Measurements from ENCODE around the gene PDXK. TPM values are rescaled to one million over a fixed set of nuclear protein-coding genes. Genes with fewer than 3 reads are reported as not detected.

PDXK gene
- total and polyA plus RNA-seq, 2 donors (not counting 3 experiments of a cell fraction or from before 2014, with no cell fraction given) = 44.2 to 59.1 TPM

DNA sequence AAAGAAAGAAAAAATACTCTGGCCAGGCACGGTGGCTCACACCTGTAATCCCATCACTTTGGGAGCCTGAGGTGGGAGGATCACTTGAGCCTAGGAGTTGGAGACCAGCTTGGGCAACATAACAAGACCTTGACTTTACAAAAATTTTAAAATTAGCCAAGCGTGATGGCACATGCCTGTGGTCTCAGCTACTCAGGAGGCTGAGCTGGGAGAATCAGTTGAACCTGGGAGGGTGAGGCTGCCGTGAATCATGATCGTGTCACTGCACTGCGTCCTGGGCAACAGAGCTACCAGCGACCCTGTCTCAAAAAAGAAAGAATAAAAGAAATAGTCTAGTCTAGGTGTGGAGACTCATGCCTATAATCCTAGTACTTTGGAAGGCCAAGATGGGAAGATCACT lies 37.3 kb upstream of the PDXK start:
- no peaks in the 10 kb centered on the region for H3K27me3 ChIP-seq (ENCODE audit: control insufficient read depth in 2 of 2, insufficient read depth in 2 of 2, low read length in 2 of 2)
- no peaks in the 10 kb centered on the region for H4K20me1 ChIP-seq (replicated peaks; ENCODE audit: control insufficient read depth, extremely low read depth, insufficient read depth, low read length)
- intact Hi-C loops (cut with micrococcal nuclease) = no loop called here
- no peak overlapping the region for H3K4me2 ChIP-seq (ENCODE audit: insufficient read depth, low read length)
- no peak overlapping the region for H2AFZ ChIP-seq (ENCODE audit: low read depth, low read length)
- no peak overlapping the region for H3K9ac ChIP-seq (replicated peaks; ENCODE audit: extremely low read depth, insufficient read depth, low read length)
- H3K36me3 ChIP-seq (ENCODE audit: control insufficient read depth in 2 of 2, extremely low read depth in 1 of 2, insufficient read depth in 2 of 2, low read length in 2 of 2) = peaks cover 17 to 20% of the 10 kb centered on the region in 2 experiments
- H3K9me1 ChIP-seq (replicated peaks; ENCODE audit: control insufficient read depth, extremely low read depth, insufficient read depth, low read length) = no peaks in the 10 kb centered on the region
- POLR2A ChIA-PET = no interaction called here
- FAIRE-seq (no peak), DNase-seq (ENCODE audit: low read depth, low spot score) (no peak)
- H3K4me3 ChIP-seq (replicated peaks in 1 of 3; ENCODE audit: insufficient read depth in 1 of 3, low read depth in 1 of 3, low read length in 3 of 3) = no peak overlapping the region
- BruUV-seq (replicated peaks) = no TSS peak
- dilution Hi-C loops (cut with MboI; ENCODE audit: extremely low pct_ligation_motif_present, low sequenced_read_pairs) = no loop called here
- H3K4me1 ChIP-seq (ENCODE audit: control insufficient read depth, extremely low read depth, insufficient read depth, low read length) = peaks cover 4% of the 10 kb centered on the region
- CTCF ChIA-PET = no interaction called here
- H3K9me3 ChIP-seq (replicated peaks; ENCODE audit: control insufficient read depth, insufficient read depth, low read length) = no peaks in the 10 kb centered on the region
- TF ChIP-seq, protein P1, sequence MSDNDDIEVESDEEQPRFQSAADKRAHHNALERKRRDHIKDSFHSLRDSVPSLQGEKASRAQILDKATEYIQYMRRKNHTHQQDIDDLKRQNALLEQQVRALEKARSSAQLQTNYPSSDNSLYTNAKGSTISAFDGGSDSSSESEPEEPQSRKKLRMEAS (IDR thresholded peaks at IDR 0.05; ENCODE audit: insufficient read depth, insufficient read length) = no peak
- no peak for TF ChIP-seq JUN (IDR thresholded peaks at IDR 0.05; ENCODE audit: borderline replicate concordance, insufficient read depth, insufficient read length, low read depth)
- no peak for TF ChIP-seq POLR2A (IDR thresholded peaks at IDR 0.05; ENCODE audit: low read depth, low read length)
- no peak for TF ChIP-seq POLR2AphosphoS5 (IDR thresholded peaks at IDR 0.05; ENCODE audit: insufficient read depth, low read depth, low read length)
- TF ChIP-seq FOS (IDR thresholded peaks at IDR 0.05; ENCODE audit: borderline replicate concordance, insufficient read depth, low read length) = no peak
- no peak for TF ChIP-seq MYC (IDR thresholded peaks at IDR 0.05; ENCODE audit: low read depth, low read length)
- TF ChIP-seq, protein P2, sequence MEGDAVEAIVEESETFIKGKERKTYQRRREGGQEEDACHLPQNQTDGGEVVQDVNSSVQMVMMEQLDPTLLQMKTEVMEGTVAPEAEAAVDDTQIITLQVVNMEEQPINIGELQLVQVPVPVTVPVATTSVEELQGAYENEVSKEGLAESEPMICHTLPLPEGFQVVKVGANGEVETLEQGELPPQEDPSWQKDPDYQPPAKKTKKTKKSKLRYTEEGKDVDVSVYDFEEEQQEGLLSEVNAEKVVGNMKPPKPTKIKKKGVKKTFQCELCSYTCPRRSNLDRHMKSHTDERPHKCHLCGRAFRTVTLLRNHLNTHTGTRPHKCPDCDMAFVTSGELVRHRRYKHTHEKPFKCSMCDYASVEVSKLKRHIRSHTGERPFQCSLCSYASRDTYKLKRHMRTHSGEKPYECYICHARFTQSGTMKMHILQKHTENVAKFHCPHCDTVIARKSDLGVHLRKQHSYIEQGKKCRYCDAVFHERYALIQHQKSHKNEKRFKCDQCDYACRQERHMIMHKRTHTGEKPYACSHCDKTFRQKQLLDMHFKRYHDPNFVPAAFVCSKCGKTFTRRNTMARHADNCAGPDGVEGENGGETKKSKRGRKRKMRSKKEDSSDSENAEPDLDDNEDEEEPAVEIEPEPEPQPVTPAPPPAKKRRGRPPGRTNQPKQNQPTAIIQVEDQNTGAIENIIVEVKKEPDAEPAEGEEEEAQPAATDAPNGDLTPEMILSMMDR (IDR thresholded peaks at IDR 0.05; ENCODE audit: extremely low read depth in 1 of 2, insufficient read depth in 1 of 2, low read depth in 1 of 2, low read length in 2 of 2) = no peak
- no peak for TF ChIP-seq GATA2 (IDR thresholded peaks at IDR 0.05; ENCODE audit: insufficient read depth, insufficient read length, low read depth, low read length)
- no peak for TF ChIP-seq EZH2 (IDR thresholded peaks at IDR 0.05; ENCODE audit: borderline replicate concordance, low read depth, low read length, severe bottlenecking)
- no peak overlapping the region for H3K27ac ChIP-seq (ENCODE audit: insufficient read depth, low read depth, low read length)
- peaks cover 11% of the 10 kb centered on the region for H3K79me2 ChIP-seq (ENCODE audit: control insufficient read depth, insufficient read depth, low read length)

Data from endothelial cell of umbilical vein (primary cell).